NCI-H187 (cell line): ENCODE measurements around the gene PLP2.

Experiments used
- DNase-seq, 2 experiments: peaks; one replicate each; lab custom pipeline; 2025; lab: John Stamatoyannopoulos, UW

Gene PLP2

DNA sequence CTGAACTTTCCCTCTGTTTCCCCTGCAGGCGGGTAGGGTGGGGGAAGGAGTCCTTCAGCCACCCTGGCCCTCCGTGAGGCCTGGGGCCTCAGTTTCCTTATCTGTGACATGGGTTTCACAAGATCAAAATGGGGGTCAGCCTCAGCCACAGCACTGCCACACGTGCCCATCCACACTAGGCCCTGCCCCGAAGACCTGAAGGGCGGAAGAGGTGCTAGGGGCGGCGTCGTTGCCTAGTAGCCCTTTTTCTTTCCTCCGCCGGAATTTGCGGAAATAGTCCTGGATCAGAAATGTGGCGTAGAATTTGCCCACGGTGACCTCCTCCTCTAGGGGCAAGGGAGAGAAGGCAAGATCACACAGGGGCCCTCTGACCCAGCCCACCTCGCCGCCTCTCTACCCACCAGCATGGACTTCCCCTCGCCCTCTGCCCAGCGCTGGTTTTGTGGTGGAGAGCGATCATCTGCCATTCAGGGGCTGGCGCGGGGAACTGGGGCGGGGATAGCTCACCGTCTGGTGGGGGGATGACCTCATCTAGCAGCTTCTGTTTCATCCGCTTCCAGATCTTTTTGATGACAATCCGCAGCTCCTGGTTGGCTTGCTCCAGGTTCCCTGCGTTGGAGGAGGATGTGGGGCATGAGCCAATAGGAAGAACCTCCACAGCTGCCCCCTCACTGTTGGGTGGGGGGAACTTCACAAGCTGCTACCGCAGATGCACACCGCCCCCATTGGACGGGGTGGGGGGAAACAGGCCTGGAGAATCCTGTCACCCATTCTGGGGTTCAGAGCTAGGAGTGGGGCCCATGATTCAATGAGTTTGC is 37.9 kb downstream of the PLP2 start:
- no peak for DNase-seq

DNA sequence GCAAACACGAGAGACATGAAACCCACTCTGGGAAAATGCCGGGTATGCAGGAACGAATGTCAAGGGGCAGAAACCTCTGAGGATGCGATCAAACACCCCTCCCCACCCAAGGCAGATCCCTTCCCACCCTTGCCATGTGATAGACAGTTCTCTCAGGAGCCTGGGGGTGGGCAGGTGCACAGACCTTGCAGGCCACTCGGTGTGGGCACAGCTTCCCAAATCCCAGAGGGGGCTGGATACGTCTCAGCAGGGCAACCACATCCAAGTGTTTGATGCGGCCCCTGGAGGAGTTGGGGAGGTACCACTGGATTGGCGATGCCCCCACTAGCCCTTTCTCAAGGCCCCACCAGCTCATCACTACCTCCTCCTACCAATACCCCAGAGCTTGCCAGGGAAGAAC is 38.7 kb downstream of the PLP2 start:
- no peak for DNase-seq

DNA sequence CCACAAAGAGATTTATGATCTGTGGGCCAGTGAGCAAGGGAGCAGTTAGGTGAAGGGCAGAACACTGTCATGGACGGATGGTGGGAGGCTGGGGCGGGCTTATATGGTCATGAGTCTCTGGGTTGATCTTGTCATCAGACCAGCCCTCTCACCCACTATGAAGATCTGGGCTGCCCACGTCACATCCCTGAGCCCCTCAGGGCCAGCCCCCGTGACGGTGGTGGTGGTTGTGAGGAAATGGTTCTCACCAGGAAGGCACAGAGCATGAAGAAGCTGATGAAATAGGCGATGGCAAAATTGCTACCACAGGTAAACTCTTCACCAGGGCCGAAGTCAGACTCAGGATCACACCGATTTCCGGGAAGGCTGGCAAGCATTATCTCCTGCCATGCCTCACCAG is 39.4 kb downstream of the PLP2 start:
- DNase-seq = no peak

DNA sequence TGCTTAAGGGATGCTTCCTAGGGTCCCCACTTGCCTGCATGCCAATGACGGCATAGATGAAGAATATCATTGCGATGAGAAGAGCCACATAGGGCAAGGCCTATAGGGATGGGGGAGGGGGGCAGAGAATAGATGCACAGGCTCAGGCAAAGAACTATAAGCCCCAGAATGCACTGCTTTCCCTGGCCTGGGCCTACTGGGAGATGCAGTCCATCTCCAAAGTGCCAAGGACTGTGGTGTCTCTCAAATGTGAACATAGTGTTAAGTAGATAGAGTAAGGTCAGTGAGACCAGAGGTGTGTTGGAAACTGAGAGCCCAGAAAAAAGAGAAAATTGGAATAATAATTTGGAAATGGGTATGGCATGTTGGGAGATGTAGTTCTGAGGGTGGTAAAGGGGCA is 40.5 kb downstream of the PLP2 start:
- DNase-seq = no peak

DNA sequence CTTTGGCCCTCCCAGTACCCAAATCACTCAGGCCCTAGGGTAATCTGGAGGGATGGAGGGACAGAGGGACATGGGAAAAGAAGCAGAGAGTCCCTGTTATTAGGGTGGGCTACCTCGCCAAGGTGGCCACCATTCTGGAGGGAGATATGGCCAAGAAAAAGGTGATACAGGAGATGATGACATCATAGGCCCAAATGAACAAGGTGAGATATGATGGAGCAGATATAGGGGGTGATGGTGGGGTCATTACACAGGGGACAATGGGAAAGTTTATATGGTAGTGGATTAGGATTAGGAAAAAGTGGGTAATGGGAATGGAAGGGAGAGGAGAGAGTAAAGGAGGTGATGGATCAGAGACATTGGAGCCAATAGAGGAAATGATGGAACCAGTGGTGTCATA is 41.2 kb downstream of the PLP2 start:
- DNase-seq = no peak

DNA sequence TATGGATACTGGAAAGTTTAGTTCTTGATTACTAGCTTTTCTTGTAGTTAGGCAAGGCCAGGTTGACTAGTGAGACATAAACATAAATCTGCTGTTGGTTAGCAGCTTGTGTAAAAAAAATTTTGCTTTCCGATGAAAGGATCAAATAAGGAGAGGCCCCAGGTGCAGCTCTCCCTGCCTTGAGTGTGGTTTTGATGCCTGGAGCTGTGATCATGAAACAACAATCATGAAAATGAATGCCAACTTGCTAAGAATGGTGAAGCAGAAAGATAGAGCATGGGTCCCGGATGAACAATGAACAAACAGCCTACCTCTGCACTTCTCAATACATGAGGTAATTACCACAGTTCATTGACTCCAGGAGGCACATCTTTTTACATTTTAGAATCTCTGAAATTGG is 42.7 kb downstream of the PLP2 start:
- no peak for DNase-seq

DNA sequence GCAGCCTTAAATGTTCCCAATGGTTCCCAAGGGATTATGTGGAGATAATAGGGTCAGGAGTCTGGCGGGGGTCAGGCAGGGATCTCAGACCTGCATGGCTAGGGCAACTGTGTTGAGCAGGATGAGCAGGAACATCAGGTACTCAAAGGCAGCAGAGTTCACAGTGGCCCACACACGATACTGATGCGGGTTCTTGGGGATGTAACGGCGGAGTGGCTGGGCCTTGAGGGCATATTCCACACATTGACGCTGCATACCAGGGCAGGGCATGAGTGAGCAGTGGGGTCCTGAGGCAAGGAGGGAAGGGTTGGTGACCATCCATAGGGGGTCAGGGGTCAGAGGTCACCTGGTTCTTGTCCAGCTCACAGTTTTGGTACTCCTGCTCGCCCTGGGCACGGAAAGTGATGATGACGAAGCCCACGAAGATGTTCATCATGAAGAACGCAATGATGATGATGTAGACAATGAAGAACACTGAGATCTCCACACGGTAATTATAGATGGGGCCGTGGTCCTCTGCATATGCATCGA is 43.4 kb downstream of the PLP2 start:
- no peak for DNase-seq

DNA sequence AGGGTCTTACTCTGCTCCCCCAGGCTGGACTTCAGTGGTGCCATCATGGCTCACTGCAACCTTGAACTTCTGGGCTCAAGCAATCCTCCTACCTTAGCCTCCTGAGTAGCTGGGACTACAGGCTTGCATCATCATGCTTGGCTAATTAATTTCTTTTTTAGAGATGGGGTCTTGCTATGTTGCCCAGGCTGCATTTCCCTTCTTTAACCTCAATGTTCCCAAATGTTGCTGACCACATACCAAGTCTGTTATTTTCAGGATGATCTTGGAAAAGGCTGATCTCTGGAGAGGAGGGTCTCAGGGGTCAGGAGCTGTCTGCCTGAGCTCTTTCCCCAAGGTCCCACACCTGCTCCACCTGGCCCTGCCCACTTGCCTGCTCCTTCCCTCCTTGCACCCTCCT is 48.4 kb downstream of the PLP2 start:
- DNase-seq = no peak

DNA sequence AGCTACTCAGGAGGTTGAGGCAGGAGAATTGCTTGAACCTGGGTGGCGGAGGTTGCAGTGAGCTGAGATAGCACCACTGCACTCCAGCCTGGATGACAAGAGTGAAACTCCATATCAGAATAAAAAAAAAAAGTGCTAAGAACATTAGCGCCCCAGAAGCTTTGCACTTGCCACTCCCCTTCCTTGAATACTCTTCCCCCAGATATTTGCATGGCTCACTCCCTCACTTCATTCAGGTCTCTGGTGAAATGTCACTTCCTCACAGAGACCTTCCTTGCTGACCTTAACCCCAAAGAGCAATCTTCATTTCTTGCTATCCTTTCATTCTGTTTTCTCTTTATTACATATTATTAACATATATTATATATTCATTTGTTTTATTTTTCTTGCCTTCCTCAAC is 50.2 kb downstream of the PLP2 start:
- no peak for DNase-seq
